ENCODE measurements around the gene FOSB.

DNA sequence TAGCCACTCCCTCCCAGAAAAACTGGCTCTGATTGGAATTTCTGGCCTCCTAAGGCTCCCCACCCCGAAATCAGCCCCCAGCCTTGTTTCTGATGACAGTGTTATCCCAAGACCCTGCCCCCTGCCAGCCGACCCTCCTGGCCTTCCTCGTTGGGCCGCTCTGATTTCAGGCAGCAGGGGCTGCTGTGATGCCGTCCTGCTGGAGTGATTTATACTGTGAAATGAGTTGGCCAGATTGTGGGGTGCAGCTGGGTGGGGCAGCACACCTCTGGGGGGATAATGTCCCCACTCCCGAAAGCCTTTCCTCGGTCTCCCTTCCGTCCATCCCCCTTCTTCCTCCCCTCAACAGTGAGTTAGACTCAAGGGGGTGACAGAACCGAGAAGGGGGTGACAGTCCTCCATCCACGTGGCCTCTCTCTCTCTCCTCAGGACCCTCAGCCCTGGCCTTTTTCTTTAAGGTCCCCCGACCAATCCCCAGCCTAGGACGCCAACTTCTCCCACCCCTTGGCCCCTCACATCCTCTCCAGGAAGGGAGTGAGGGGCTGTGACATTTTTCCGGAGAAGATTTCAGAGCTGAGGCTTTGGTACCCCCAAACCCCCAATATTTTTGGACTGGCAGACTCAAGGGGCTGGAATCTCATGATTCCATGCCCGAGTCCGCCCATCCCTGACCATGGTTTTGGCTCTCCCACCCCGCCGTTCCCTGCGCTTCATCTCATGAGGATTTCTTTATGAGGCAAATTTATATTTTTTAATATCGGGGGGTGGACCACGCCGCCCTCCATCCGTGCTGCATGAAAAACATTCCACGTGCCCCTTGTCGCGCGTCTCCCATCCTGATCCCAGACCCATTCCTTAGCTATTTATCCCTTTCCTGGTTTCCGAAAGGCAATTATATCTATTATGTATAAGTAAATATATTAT, 6.1 kb downstream of the FOSB start:
- TF ChIP-seq, protein P1, sequence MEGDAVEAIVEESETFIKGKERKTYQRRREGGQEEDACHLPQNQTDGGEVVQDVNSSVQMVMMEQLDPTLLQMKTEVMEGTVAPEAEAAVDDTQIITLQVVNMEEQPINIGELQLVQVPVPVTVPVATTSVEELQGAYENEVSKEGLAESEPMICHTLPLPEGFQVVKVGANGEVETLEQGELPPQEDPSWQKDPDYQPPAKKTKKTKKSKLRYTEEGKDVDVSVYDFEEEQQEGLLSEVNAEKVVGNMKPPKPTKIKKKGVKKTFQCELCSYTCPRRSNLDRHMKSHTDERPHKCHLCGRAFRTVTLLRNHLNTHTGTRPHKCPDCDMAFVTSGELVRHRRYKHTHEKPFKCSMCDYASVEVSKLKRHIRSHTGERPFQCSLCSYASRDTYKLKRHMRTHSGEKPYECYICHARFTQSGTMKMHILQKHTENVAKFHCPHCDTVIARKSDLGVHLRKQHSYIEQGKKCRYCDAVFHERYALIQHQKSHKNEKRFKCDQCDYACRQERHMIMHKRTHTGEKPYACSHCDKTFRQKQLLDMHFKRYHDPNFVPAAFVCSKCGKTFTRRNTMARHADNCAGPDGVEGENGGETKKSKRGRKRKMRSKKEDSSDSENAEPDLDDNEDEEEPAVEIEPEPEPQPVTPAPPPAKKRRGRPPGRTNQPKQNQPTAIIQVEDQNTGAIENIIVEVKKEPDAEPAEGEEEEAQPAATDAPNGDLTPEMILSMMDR (IDR thresholded peaks at IDR 0.05; ENCODE audit: low read depth, low read length): no peak
- TF ChIP-seq EZH2phosphoT487 (IDR thresholded peaks at IDR 0.05; ENCODE audit: low read depth): no peak

All from OCI-LY3 (cell line).